H7 (cell line): ENCODE results near the gene ATXN7L1. TPM values are rescaled to one million over a fixed set of nuclear protein-coding genes. Genes with fewer than 3 reads are reported as not detected.

Source experiments
- DNase-seq: peaks from one replicate; pipeline ENCODE4 v3.0.0; 2012
- H3K27me3 ChIP-seq: 2 replicates; pipeline ENCODE4 v1.6.0; 2011; ENCODE audit warnings: mild to moderate bottlenecking, low read length; ENCODE audit not compliant: control insufficient read depth, insufficient read depth
- H3K36me3 ChIP-seq: replicated peaks from 2 replicates; pipeline ENCODE4 v1.5.1; 2011; ENCODE audit warnings: low read length; ENCODE audit not compliant: control insufficient read depth, insufficient read depth
- H3K4me3 ChIP-seq: 2 replicates; pipeline ENCODE4 v1.5.1; 2011; ENCODE audit warnings: low read depth, mild to moderate bottlenecking, control low read depth, low read length, moderate library complexity; ENCODE audit not compliant: insufficient read depth
- total RNA-seq: library from RNA; depleted of rRNA; stranded (reverse); fragments of >200 nt; shearing (Covaris generic); gene quantifications from 2 replicates; pipeline ENCODE4 v1.2.3, GENCODE V29; 2014

The ATXN7L1 gene
- total RNA-seq, 1 experiment from 2014 or later = 10.8 TPM

DNA sequence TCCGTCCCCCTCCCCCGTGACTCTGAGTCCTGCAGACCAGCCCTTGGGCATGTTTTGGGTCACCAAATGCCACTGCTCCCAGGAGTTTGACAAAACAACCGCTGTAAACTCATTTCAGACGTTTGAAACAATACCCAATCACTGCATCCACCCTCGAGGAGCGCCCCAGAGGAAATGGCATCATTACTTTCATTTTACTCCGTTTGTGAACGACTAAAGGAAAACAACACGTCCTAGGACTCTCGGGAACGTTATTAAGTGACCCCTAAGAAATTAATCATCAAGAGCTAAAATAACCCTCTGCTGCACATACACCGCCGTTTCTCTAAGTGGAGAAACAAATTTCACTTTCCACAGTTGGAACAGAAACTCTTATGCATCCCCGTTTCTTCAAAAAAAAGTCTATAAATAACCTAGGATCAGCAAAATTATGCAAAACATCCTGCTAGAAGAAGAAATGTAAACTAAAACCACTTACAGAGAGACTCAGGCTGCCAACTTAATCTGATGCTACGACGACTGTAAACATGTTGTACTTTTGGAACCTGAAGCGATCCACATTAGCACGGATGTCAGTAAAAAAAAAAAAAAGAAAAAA, 185.2 kb downstream of the ATXN7L1 start:
- Histone ChIP-seq H3K27me3 (no peaks in the 10 kb centered on the region), H3K36me3 (no peaks in the 10 kb centered on the region; the same call in 1 of the 2 replicates), H3K4me3 (peak overlapping the region; percentile 34)
- DNase-seq = no peak

DNA sequence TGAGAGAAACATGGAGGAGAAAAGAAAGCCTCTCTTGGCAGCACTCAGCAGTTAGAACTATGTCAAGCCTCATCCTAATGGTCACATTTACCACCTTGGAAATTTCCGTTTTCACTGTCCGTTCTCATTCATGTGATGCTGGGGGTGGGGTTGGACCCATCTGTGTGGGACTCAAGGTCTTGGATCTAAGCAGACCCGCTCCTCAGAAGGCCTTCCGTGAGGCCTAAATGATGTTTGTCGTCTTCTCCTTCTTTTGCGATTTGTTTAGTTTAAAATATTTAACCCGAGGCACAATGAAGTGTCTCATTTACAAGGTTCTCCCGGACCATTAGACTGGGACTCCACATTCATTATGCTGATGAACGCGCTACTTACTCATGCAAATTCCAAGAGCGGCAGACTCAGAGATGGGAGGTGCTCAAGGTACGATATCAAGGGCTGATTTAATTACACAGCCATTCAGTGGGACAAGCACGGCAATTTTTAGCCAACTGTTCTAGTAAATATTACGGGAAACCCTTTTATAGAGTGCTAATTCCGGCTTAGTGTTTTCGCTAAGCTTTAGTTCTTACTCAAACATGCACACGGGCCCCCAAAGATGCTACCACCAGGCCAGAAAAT, 186.0 kb downstream of the ATXN7L1 start:
- Histone ChIP-seq H3K4me3 (peak overlapping the region; percentile 34), H3K36me3 (no peaks in the 10 kb centered on the region; the same call in 1 of the 2 replicates), H3K27me3 (no peaks in the 10 kb centered on the region; the same call in 1 of the 2 replicates)
- no peak for DNase-seq

DNA sequence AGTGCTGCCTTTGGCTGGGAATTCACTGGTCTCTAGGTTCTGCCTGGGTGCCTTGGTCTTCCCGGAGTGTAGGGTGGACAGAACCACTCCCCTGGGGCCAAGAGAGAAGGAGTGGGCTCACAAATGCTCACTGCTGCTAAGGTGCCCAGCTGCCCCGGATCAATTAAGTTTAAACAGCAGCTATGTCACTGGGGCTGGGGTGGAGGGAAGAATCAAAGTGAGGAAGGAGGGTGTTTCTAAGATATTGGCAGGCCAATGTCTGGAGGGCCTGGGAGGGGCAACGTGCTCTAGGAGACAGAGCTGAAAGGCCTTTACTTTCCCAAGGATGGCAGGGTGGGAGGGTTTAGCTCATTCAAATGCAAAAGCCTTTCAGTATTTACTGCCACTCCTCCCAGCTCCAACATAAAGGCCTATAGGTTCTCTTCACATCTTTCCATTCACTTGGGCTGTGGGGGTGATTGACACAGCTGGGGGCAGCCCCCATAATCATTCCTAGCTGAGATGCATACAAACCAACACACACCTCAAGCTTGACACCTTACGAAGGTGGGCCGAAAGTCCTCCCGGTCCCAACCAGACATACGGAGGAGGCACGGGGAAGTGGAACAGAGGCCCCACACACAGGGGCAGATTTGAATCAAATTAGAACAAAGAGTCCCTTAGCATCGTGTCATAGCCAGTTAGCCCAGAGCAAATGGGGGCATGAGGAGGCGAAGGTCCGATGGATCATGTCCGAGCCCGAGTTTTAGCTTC, 187.2 kb downstream of the ATXN7L1 start:
- DNase-seq = peak; percentile 57
- no peaks in the 10 kb centered on the region for H3K36me3 ChIP-seq
- H3K4me3 ChIP-seq = no peak overlapping the region
- no peaks in the 10 kb centered on the region; the same call in 1 of the 2 replicates for H3K27me3 ChIP-seq

DNA sequence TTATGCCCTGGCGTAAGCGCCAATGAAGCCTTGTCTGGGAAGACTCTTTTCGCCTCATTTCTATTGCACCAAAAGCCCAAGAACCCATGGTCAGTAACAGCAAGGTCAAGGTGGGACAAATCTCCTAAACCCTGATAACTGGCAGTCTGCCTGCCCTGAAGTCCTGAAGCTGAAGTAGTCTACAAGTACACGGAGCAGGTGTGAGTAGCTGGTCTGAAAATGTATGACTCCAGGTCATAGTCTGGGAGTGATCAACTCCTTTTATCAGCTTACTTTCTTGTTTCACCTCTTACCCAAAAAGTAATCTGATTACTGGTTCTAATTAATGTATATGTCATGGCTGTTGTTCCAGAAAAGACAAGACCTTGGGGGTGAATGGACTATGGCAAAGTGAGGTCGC, 187.8 kb downstream of the ATXN7L1 start:
- H3K4me3 ChIP-seq = no peak overlapping the region
- no peak for DNase-seq
- no peaks in the 10 kb centered on the region for H3K36me3 ChIP-seq
- H3K27me3 ChIP-seq = peaks cover 2% of the 10 kb centered on the region; the same call in 1 of the 2 replicates

DNA sequence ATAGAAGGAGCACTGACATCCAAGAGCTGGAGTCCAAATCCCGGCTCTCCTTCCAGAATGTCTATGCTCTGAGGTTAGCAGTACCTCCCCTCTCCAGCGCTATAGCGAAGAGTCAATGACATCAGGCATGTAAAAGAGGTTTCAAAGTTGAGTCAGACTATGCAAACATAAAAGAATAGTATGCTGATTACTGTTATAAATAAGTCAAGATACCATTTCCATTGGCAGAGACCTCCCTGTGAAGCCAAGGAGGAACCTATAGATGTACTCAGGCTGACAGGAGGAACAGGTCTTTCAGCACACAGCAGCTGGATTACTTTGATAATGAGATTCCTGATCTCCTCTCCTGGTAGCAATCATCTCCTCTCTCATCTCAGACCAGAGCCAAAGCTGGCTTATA, 191.2 kb downstream of the ATXN7L1 start:
- DNase-seq = no peak
- H3K36me3 ChIP-seq = no peaks in the 10 kb centered on the region
- no peak overlapping the region for H3K4me3 ChIP-seq
- peaks cover 2% of the 10 kb centered on the region; the same call in 1 of the 2 replicates for H3K27me3 ChIP-seq

DNA sequence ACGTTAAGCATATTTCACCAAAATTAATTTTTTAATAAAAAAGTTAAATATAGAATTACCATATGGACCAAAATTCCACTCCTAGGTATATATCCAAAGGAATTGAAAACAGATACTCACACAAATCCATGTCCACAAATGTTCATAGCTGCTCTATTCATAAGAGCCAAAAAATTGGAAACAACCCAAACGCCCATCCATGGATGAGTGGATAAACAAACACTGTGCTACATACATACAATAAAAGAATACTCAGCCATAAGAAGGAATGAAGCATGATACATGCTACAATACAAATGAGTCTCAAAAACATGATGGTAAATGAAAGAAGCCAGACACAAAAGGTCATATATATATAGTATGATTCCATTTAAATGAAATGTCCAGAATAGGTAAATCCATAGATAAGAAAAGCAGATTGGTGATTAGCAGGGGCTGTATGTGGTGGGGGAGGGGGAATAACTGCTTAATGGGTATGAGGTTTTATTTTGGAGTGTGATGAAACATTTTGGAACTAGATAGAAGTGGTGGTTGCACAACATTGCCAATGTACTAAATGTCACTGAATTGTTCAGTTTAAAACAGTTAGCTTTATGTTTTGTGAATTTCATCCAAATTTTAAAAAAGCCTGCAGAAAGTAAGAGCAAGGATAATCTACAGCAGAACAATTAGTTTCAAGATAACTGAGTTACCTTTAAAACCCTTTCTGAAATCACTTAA, 193.9 kb downstream of the ATXN7L1 start:
- H3K4me3 ChIP-seq = no peak overlapping the region
- H3K36me3 ChIP-seq = peaks cover 1% of the 10 kb centered on the region; the same call in 1 of the 2 replicates
- DNase-seq = no peak
- peaks cover 2% of the 10 kb centered on the region; the same call in 1 of the 2 replicates for H3K27me3 ChIP-seq

DNA sequence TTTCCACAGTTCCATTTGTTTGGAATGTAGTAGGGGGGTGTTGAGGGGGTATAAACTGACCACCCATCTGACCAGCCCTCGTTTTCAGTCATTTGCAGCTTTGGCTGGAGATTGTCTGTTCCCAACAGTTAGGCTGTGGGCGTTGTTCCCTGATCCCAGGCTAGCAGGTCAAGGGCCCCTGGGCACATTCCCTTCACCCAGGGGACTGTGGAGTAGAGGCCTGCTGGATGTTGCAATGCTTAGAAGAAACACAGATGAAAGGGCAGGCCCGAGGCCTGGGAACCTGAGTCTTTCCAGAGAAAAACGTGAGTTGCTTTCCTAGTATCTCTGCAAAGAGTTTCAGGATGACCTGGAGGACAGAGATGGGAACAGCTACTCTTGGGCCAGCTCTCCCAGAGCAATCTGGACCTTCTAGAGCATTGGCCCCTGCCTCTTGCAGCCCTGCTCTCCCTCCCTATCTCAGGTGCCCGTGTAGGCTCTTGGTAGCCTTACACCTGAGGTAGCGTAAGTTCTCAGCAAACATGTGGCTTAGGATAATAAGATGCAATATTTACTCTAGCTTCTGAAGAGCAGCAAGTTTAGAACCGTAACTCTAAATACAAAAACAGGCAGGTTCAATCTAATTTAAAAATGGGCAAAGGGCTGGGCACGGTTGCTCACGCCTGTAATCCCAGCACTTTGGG, 195.8 kb downstream of the ATXN7L1 start:
- no peak for DNase-seq
- H3K4me3 ChIP-seq = no peak overlapping the region
- peaks cover 2% of the 10 kb centered on the region; the same call in 1 of the 2 replicates for H3K27me3 ChIP-seq
- peaks cover 1% of the 10 kb centered on the region; the same call in 1 of the 2 replicates for H3K36me3 ChIP-seq

DNA sequence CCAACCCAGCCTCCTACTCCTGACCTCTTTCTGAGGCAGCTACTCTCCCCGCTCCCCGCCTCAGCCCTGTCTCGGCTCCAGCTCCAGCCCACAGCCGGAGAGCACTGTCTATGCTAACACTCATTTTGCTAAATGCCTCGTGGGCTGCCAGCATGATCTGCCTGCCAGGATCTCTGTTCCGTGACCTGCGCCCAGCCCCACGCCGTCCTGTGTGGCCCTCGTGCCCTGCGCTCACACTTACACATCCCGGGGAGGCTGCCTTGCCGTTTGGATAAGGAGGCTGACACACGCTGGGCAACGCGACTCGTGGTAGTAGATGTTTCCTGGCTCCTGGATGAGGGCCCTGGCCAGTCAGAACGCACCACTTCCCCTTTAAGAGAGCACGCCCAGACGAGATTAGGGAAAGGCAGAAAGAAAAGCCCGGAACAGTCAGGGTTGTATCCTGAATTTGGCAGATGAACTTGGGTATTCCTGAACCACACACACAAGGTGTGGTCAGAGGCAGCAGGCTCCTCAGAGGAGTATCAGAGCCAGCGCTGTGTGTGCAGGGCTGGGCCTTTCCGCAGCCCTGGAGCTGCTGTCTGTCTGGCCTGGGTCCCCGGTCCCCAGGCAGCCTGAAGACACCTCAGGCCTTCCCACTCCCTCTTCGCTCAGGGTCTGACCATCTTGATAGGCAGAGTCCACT, 197.4 kb downstream of the ATXN7L1 start:
- no peak overlapping the region for H3K4me3 ChIP-seq
- peaks cover 2% of the 10 kb centered on the region; the same call in 1 of the 2 replicates for H3K27me3 ChIP-seq
- DNase-seq = peak; percentile 50
- H3K36me3 ChIP-seq = peaks cover 1% of the 10 kb centered on the region; the same call in 1 of the 2 replicates

DNA sequence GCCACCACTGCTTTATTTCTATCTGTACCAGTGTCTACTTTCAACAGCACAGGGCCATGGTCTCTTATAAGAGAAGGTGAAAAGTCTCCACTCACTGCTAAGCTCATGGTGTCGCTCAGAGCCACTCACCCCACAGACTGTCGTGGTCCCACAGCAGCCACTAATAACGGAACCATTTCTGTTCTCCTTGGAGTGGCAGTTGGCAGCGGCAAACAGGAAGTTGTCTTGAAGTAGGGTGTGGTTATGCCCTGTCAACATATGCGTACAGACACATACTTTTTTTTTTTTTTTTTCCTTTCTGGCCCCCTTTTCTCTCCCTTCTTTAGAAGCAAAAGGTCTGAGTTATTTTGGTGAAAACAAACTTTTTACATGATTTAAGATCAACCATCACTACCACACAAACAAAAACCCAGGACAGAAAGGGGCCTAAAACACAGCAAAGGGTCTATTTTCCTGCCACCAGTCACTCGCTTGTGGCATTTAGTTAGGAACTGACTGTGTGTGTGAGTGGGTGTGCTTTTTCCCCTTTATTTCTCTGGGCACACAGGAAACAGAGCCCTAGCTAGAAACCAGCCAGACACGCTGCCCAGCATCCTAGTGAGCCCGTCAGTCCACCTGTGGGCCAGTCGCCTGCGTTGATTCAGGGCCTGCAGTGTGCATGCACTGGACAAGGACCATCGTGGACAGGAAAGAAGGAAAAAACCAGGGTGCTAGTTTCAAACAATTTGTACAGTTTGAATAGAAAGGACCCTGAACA, 198.4 kb downstream of the ATXN7L1 start:
- H3K27me3 ChIP-seq = no peaks in the 10 kb centered on the region; the same call in 1 of the 2 replicates
- no peak overlapping the region for H3K4me3 ChIP-seq
- peaks cover 1% of the 10 kb centered on the region; the same call in 1 of the 2 replicates for H3K36me3 ChIP-seq
- DNase-seq = no peak

DNA sequence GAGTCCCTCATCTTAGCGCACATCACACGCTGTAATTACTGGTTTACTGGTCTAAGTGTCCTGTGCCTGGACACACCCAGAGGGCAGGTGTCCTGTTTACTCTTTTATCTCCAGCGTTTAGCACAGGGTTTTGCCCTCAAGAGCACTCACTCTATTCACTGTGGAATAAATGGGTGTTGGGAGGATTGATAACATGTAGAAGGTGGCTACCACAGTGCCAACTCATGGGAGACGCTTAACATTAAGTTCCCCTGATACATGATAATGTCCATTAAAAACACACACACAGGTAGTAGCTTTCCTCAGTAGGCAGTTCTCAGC, 199.0 kb downstream of the ATXN7L1 start:
- no peaks in the 10 kb centered on the region; the same call in 1 of the 2 replicates for H3K27me3 ChIP-seq
- no peak for DNase-seq
- H3K36me3 ChIP-seq = peaks cover 1% of the 10 kb centered on the region; the same call in 1 of the 2 replicates
- H3K4me3 ChIP-seq = no peak overlapping the region

DNA sequence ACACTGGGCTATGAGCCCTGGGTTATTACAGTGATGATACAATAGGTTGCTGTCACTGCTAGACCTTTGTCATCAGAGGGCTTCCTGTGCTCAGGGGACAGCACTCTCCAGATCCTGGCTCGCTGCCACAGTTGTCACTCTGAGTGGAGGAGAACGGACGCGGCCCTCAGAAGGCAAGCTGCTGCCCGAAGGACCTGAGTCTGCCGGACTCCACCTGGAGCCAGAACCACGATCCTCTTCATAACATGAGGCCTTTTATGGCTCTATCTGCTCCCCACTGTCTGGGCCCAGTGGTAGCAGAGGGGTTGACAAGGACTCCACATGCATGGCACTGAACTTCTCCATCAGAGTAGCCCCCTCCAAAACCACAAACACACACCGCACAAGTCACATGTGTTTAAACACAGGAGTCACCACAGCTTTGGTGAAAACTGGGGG, 200.4 kb downstream of the ATXN7L1 start:
- no peak for DNase-seq
- Histone ChIP-seq H3K27me3 (no peaks in the 10 kb centered on the region), H3K36me3 (peaks cover 1% of the 10 kb centered on the region; the same call in 1 of the 2 replicates), H3K4me3 (no peak overlapping the region)

DNA sequence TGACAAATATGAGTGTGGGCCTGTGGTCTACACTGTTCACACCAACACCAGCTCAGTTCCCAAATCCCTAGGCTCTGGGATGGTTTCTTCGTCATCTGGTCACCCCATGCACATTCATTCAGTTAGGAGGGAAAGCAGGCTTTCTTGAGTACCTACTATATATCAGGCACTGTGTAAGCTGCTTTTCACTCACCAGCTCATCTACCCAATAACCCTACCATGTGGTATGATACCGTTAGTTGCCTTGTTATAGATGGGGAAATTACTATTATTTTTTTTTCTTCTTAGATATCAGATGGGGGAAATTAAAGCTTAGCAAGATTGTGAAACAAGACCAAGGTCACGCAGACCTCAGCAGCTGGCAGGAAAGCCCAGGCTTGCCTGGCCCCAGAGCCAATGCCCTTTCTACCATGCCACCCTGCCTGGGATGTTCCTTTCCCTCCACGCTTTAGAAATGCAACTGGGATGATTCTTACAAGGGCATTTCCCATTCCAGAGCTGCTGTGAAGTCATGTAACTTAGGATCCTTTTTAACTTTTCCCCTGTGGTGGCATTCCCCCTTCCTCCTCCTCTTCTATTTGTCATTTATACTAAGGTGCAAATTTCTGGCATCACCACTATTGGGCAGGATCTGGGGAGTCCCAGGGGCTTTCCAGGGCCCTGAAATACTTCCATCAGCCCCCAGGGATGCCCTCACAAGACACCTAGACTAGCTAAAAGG, 202.0 kb downstream of the ATXN7L1 start:
- Histone ChIP-seq H3K4me3 (no peak overlapping the region), H3K27me3 (no peaks in the 10 kb centered on the region), H3K36me3 (peaks cover 1% of the 10 kb centered on the region; the same call in 1 of the 2 replicates)
- peak; percentile 75 for DNase-seq
